HG03039 (cell line): ENCODE measurements around the gene PEMT.

Experiments used
- ATAC-seq: cut with Tn5 transposase; IDR thresholded peaks from one replicate; pipeline ENCODE4 v1.9.1; 2021; ENCODE audit warnings: mild to moderate bottlenecking, moderate library complexity; ENCODE audit not compliant: unreplicated experiment

The PEMT gene

DNA sequence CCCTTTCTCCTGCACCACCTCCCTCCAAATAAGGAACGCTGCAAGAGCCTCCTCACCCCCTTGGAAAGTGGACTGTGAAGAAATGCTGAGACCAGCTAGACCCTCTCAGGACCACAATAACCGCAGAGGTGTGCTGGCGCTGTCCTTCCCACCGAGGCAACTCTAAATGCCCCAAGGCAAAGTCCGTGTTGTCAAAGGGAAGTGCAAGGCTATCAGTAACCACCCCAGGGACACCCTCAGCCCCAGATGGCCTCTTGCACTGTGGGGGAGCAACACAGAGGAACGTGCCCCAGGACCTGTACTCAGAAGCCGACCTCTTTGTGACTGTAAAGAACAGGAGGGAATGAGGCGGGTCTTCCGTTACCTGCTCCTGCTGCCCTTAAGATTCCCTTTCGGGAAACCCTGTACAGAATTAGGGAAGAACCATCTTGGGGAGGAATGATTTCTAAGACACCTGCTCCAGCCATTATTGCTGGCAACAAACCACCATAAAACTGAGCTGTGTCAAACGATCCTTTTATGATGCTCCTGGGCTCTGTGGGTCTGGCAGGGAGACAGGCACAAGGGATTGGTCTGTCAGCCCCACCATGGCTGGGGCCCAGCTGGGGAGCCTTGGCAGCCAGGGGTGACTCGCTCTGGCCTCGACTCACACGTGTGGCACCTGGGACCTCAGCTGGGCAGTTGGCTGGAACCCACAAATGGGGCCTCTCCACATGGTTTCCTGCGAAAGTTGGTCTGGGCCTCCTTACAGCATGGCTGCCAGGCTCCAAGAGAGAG, 129.3 kb downstream of the PEMT start:
- ATAC-seq: no peak

DNA sequence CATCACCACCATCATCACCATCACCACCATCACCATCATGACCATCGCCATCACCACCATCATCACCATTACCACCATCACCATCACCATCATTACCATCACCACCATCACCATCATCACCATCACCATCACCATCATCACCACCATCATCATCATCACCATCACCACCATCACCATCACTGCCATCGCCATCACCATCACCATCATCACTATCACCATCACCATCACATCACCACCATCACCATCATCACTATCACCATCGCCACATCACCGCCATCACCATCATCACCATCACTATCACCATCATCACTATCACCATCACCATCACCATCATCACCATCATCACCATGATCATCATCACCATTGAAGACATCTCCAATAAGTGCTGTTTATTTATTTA, 131.5 kb downstream of the PEMT start:
- no peak for ATAC-seq

DNA sequence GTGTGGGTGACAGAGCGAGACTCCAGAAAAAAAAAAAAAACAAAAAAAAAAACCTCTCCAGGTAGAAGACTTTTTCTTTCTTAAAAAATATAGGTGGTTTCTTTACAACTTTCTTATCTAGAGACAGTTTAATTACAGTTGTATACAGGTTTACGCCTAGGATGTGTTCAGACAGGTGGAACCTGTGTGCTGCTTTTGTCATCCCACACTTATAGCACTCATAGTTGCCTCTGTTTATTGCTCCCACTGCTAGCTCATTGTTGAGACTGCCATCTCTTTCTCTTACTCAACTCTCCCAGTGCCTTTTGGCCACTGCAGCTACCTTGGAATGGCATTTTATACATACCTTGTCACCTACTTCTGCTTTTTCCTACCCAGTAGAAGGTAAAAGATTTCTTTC, 133.8 kb downstream of the PEMT start:
- no peak for ATAC-seq

DNA sequence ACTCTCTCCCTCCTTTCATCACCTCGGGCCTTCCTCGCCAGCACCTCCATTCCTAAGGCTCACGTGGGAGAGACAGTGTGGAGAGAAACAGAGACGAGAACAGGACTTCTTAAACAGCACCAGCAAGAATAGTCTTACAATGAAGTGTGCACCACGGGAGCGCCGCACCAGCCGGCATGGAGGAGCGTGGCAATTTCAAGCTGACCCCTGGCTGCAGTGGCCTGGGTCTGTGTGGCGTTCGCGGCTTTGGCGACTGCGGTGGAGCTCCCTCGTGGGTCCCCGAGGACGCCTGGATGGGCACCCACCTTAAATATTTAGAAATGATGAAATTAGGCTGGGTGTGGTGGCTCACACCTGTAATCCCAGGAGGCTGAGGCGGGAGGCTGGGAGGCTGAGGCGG, 135.3 kb downstream of the PEMT start:
- ATAC-seq: no peak
